Kidney epithelial cell (primary cell): ENCODE results near the gene DSTN. TPM values are rescaled to one million over a fixed set of nuclear protein-coding genes. Genes with fewer than 3 reads are reported as not detected.

ENCODE experiments used
- DNase-seq: peaks from one replicate; pipeline ENCODE4 v3.0.0-alpha.2; 2010; ENCODE audit warnings: low read depth
- H3K27me3 ChIP-seq: 2 replicates; pipeline ENCODE4 v1.6.0; 2011; ENCODE audit warnings: low read length; ENCODE audit not compliant: control insufficient read depth, insufficient read depth
- H3K36me3 ChIP-seq: 2 replicates; pipeline ENCODE4 v1.5.1; 2011; ENCODE audit warnings: low read length; ENCODE audit not compliant: control insufficient read depth, insufficient read depth
- H3K4me3 ChIP-seq: 2 replicates; pipeline ENCODE4 v1.5.1; 2011; ENCODE audit warnings: low read depth, mild to moderate bottlenecking, control low read depth, low read length
- total RNA-seq: library from RNA; depleted of rRNA; stranded (reverse); fragments of >200 nt; gene quantifications from 2 replicates; pipeline ENCODE4 v1.2.3, GENCODE V29; 2015
- TF ChIP-seq, protein P1 (sequence below): IDR thresholded peaks from 2 replicates; pipeline ENCODE4 v1.5.1; 2011; ENCODE audit warnings: mild to moderate bottlenecking, moderate library complexity, low read length, control low read depth, inconsistent platforms; ENCODE audit not compliant: insufficient read depth, poor library complexity, severe bottlenecking

Gene DSTN
- total RNA-seq, 1 donor from 2014 or later, result 255 TPM

DNA sequence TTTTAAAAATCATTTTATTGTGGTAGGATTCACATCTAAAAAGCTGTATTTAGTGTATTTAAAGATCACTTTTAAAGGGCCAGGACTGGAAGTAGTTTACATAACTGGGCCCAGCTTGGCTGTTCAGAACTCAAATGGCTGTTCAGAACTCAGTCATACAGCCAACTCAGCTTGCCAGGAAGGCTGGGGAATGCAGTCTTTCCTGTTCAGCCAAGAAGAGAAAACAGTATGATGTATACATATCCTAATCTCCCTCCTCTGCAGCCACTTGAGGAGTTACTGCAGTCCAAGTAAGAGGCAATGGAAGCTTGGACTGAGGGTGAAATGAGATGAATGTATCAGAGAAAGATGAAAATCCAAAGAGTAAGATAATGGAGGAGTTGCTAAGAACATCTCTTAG lies 24.6 kb downstream of the DSTN start:
- no peaks in the 10 kb centered on the region for H3K27me3 ChIP-seq
- DNase-seq, result no peak
- no peaks in the 10 kb centered on the region for H3K36me3 ChIP-seq
- TF ChIP-seq, protein P1, sequence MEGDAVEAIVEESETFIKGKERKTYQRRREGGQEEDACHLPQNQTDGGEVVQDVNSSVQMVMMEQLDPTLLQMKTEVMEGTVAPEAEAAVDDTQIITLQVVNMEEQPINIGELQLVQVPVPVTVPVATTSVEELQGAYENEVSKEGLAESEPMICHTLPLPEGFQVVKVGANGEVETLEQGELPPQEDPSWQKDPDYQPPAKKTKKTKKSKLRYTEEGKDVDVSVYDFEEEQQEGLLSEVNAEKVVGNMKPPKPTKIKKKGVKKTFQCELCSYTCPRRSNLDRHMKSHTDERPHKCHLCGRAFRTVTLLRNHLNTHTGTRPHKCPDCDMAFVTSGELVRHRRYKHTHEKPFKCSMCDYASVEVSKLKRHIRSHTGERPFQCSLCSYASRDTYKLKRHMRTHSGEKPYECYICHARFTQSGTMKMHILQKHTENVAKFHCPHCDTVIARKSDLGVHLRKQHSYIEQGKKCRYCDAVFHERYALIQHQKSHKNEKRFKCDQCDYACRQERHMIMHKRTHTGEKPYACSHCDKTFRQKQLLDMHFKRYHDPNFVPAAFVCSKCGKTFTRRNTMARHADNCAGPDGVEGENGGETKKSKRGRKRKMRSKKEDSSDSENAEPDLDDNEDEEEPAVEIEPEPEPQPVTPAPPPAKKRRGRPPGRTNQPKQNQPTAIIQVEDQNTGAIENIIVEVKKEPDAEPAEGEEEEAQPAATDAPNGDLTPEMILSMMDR, result no peak
- no peak overlapping the region for H3K4me3 ChIP-seq

GRCh38 chr20:17595856-17596255 lies 26.0 kb downstream of the DSTN start:
- Histone ChIP-seq H3K36me3 (no peaks in the 10 kb centered on the region), H3K4me3 (no peak overlapping the region), H3K27me3 (no peaks in the 10 kb centered on the region)
- TF ChIP-seq, protein P1, result no peak
- DNase-seq, result no peak

- Histone ChIP-seq H3K27me3 (no peaks in the 10 kb centered on the region), H3K4me3 (no peak overlapping the region), H3K36me3 (no peaks in the 10 kb centered on the region)
- TF ChIP-seq, protein P1, result no peak
- DNase-seq, result no peak
Measured at GRCh38 chr20:17598013-17598550, 28.2 kb downstream of the DSTN start.

- no peak overlapping the region for H3K4me3 ChIP-seq
- DNase-seq, result no peak
- H3K27me3 ChIP-seq, result no peaks in the 10 kb centered on the region
- TF ChIP-seq, protein P1, result no peak
- H3K36me3 ChIP-seq, result no peaks in the 10 kb centered on the region
Measured at GRCh38 chr20:17601957-17602356, 32.1 kb downstream of the DSTN start.

DNA sequence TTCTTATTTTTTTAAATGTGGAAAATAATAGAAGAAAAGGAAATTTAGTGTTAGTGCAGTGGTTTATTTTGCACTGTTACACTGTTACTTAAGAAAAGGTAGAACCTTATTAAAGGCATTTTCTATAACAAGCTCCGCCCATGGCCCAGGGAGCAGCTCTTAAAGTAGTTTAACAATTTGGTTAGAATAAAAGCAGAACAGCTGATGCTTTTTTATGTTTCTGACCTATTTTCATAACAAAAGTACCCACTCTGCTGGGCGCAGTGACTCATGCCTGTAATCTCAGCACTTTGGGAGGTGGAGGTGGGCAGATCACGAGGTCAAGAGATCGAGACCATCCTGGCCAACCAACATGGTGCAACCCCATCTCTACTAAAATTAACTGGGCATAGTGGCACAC lies 32.6 kb downstream of the DSTN start:
- Histone ChIP-seq H3K4me3 (no peak overlapping the region), H3K36me3 (no peaks in the 10 kb centered on the region), H3K27me3 (no peaks in the 10 kb centered on the region)
- TF ChIP-seq, protein P1, result no peak
- no peak for DNase-seq

DNA sequence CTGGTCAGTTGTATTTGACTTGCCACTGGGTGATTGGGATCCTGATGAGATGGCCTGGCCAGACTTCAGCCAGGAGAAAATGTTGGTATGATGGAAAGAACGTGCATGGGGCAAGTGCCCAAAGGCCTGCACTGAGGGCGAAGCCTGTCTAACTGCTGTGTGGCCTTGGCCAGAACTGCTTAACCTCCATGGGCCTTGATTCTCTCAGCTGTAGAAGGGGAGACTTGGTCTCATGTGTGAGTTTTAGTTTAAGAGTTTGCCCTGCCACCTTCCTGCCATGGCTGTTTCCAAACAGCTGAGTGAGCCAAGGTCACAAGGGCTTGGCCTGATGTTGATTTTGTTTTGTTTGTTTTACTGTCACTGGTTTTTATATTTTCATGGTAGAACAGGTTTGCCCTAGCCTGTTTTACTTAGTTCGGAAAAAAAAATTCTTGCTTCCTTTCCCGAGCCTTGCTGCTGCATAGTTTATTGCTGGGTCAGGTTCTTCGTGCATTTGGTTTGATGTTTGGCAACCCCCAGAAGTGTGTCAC lies 35.3 kb downstream of the DSTN start:
- Histone ChIP-seq H3K27me3 (no peaks in the 10 kb centered on the region), H3K36me3 (no peaks in the 10 kb centered on the region), H3K4me3 (no peak overlapping the region)
- no peak for DNase-seq
- TF ChIP-seq, protein P1, result no peak
